ENCODE data around the gene ARPC2. TPM values are rescaled to one million over a fixed set of nuclear protein-coding genes. Genes with fewer than 3 reads are reported as not detected.
"Not testable (repeated sequence)": the region's sequence is repeated elsewhere in the genome, so short reads cannot be mapped to it uniquely, and the experiment has no call there.

Gene ARPC2
- 785 and 788 TPM in 2 replicates for total RNA-seq

DNA sequence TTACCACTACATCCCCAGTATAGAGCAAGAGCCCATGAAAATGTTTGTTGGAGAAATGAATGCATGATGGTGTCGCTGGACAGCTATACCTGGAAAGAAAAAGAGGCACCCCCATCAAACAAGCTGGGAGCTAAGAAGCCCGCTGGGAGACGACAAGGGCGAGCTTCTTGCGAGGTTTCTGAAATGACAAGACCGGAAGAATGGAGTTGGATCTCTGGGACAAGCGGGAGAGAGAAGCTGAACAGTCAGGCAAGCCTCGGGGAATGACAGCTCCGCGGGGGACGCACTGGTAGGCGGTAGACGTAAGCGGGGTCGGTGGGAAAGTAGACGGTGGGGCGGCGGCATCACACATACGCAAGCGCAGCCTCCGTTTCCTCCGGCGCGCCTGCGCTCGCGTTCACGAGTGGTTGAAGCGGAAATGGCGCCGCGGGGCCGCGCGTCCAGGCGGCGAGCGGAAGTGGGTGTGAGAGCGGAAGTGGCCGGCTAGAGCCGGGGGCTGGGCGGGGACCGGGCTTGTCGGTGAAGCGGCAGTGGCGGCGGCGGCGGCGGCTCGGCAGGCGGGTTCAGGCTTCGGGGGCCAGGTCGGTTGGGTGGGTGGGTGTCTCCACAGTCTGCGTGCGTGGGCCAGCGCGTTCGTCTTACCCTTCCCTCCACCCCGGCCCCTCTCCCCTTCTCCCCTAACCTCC lies at the start of gene ARPC2:
Gene ARPC2, plus strand, starts transcription at position 516 of the 686 bp plus-strand sequence. CDS start 282 bp downstream, outside the sequence.
- intact Hi-C loops (cut with micrococcal nuclease): loop anchor here (1.0 to 5.0 kb wide), 9 partner anchors 30 to 1720 kb away; partner anchors contain the start of genes AAMP, CXCR1, DNPEP and PNKD

DNA sequence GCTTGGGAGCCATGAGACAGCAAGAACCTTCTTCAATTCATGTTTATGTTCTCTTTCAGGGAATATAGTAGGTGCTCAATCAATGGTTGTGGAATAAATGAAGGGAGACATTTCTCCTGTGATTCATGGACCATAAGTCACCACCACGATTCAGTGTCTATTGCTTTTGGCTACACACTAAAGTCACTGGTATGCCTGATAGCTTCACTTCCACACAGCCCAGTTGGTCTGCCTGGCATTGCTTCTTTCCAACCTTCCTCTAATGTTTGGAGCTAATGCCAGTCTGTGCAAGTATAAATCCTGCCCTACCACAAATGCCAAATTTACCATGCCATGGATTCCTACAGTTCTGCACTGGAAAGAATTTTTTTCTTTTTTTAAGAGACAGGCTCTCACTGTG lies 49.0 kb upstream of the ARPC2 start:
- intact Hi-C loops (cut with micrococcal nuclease): loop anchor here (5.0 to 10.0 kb wide), 2 partner anchors 49 to 83 kb away; partner anchors contain the start of gene ARPC2

DNA sequence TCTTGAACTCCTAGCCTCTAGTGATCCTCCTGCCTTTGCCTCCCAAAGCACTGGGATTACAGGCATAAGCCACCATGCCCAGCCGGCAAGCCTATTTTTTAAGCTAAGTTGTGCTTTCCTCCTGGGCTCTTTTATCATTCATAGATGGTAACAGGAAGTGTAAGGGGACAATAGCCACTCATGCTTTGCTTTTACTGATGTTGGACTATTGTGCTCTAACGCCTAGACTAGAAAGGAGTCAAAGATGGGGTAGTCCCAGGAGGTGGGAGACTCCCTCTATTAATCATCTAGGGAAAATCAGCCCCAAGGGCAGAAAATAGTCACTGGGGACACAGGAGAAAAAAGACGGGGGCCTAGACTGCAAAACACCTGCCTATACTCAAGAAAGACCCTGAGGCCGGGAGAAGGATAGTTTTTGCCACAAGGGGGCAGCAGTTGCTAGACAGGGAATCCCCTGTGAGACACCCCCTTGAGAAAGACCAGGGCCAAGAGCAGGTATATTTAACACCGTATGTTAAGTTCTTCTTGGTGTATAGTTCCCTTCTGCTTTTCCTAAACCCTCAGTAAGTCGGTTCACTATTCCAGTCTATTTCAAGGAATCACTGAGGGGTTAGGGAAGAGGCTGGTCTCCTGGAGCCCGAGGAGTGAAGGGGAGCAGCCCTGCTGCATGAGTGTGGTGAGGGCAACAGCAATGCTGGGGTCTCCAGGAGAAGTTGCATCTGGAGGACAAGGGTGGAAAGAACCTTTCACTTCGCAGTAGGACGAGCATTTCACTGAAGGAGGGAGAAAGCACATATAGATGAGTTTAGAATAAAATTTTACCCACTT lies 48.1 kb upstream of the ARPC2 start:
- intact Hi-C loops (cut with micrococcal nuclease): loop anchor here (1.0 to 10.0 kb wide), 3 partner anchors 48 to 88 kb away; partner anchors contain the start of gene ARPC2

DNA sequence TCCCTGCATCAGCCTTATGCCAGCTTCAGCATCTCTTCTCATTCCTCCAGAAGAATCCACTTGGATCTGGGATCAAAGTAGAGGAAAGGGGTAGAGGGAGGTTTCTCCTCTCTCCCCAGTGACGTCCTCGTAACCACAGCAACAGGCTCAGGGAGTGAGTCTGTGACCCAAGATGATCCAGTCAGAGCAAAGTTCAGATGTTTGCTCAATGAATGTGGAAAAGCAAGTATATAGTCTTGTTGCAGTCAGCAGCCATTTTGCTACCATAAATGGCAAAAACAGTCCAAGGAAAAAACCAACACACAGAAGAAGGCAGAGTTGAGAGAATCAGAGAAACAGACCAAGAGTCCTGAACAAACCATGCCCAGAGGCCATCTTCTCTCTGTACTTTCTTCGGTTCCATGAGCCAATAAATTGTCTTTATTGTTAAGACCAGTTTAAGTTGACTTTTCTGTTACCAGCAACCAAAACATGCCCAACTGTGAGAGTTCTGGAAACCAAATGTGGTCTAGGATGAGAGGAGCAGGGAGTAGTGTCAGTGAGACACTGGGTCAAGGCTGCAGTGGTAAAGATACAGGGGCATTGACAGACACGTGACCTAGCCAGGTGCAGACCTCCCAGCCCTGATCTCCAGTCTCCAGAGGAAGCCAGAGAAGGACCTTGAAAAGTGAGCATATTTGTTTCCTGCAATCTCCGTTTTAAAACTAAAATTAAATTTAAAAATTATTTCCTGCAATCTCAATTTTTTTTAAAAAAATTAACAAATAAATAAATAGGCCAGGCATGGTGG lies 47.0 kb upstream of the ARPC2 start:
- intact Hi-C loops (cut with micrococcal nuclease): loop anchor here (1.0 to 10.0 kb wide), 3 partner anchors 47 to 87 kb away; partner anchors contain the start of gene ARPC2

DNA sequence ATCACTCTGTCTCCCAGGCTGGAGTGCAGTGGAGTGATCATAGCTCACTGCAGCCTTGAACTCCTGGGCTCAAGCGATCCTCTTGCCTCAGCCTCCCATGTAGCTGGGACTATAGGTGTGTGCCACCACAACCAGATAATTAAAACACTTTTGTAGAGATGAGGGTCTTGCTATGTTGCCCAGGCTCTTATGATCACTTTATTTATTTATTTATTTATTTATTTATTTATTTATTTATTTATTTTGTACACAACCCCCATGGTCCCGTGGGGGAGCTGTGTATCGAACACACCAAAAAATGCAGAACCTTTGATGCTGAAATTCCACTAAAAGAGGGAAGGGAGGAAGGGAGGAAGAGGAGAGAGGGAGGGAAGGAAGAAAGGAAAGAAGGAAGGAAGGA lies 45.2 kb upstream of the ARPC2 start:
- intact Hi-C loops (cut with micrococcal nuclease): not testable (repeated sequence)

DNA sequence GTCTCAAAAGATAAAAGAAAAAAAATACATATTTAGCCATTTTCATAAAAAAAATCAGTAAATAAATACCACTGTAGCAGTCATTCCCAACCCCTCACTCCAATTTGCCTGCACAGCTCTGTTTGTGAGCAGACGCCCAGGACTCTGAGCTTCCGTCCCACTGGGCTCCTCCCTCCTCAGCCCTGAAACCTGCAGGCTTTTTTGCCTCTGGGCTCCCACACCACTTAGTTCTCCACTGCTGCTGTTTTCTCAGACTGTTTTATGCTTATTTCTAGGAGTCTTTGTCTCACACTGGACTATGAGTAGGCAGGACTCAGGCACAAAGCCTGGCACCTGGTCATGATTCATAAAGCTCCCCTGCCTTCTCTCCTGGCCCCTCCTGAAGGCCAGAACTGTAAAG lies 44.1 kb upstream of the ARPC2 start:
- intact Hi-C loops (cut with micrococcal nuclease): no loop called here

DNA sequence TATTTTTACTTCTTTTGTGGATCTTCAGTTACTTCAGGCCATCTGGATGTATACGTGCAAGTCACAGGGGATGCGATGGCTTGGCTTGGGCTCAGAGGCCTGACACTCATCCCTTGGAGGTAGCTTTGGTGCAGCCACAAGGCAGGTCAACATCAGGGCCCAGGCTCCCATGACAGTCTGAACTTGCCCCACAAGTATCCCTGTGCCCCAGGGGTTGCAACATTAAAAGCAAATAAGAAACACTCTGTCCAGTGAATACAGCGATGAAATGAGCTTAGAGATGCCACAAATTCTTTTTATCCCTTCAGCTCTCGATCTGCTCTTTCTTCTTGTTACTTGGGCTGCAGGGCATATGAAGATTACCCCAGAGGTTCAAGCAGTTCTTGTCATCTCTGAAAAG lies 37.2 kb upstream of the ARPC2 start:
- intact Hi-C loops (cut with micrococcal nuclease): no loop called here

DNA sequence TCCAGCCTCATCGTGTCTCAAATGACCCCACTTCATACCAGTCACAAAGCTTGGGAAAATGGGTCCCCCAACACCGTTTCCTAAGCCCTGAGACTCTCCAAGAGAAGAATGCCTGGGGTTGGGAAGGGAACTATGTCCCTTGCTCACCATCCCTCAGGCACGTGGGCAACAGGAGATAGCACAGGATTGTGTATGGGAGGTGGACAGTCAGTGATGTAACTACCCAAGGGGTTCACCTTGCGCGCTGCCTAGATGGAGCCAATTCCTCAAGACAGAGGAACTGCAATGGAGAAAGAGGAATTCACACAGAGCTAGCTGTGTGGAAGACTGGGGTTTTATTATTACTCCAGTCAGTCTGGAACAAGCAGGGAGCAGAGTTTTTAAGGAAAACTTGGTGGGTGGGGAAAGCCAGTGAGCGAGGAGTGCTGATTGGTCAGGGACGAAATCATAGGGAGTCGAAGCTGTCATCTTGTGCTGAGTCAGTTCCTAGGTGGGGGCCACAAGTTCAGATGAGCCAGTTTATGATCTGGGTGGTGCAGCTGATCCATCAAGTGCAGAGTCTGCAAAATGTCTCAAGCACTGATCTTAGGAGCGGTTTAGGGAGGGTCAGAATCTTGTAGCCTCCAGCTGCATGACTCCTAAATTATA lies 36.4 kb upstream of the ARPC2 start:
- intact Hi-C loops (cut with micrococcal nuclease): no loop called here

DNA sequence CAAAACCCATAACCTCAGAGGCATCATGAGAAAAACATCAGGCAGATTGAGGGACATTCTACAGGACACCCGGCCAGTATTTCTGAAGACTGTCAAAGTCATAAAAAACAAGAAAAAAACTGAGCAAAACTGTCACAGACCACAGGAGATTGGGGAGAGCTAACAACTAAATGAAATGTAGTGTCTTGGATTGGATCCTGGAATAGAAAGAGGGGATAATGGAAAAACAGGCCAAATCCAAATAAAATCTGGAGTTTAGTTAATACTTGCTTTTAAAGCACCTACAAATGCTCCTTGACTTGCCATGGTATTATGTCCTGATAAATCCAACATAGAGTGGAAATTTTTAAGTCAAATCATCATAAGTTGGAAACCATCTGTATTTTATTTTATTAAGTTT lies 32.7 kb upstream of the ARPC2 start:
- intact Hi-C loops (cut with micrococcal nuclease): no loop called here

DNA sequence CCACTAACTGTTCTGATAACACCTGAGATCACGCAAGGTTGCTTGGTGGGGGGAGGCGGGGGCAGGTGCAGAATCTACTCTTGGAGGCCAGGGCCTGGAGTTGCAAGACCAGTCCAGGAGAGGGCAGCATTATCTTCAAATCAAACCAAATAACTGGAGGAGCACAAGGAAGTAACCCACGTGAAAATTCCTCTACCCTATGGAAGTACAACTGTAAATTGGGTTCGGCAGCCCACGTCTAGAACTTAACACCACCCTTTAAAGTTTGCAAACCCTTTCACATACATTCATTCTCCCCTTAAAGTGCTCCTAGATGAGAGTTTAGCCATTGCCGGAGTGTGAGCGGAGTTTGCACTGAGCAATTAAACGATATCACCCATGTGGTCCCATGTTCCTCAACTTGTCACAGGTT lies 30.6 kb upstream of the ARPC2 start:
- intact Hi-C loops (cut with micrococcal nuclease): loop anchor here (1.0 to 2.0 kb wide), 5 partner anchors 30 to 170 kb away; partner anchors contain the start of genes AAMP, ARPC2, CATIP and PNKD

DNA sequence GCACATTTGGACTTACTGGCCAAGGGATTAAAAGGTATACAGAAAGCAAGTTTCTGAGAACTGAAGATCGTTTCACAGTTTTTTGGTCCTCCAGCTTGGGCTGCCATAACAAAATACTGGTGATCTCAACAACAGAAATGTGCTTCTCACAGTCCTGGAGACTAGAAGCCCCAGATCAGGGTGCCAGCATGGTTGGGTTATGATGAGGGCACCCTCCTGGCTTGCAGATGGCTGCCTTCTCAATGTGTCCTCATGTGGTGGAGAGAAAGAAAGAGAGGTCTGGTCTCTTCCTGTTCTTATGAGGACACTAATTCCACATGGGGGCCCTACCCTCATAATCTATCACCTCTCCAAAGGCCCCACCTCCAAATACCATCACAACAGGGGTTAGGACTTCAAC lies 30.1 kb upstream of the ARPC2 start:
- intact Hi-C loops (cut with micrococcal nuclease): loop anchor here (1.0 to 2.0 kb wide), 5 partner anchors 30 to 169 kb away; partner anchors contain the start of genes AAMP, ARPC2, CATIP and PNKD

DNA sequence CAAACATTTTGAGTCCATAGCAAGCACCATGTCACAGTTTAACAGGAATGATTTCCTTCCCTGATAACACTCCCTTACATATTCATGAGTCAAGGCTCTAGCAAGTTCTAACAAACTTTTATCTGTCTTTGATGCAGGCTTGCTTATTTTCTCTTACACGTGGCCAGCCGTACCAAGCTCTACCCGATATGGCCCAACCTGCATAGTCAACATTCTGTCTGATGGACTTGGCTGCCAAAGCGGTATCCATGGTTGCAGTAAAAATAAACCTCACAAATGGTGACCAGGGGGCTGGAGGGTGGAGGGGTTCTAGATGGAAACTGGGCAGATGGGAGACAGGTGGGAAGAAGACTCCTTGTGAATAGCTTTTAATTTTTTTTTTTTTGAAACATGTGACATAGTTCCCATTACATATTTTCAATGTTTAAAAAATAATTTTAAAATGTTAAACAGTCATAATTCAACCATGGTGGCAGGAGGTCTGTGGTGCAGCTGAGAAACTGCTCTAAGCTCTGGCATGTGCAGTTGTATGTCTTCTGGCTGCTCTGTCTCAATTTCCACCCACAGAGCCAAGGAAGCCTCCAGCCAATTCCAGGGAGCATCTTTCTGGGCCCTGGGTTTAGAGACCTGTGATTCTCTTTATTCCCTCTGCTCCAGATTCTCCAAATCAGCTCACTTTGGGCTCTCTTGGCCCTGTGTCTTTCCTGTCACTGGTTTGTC lies 29.5 kb upstream of the ARPC2 start:
- intact Hi-C loops (cut with micrococcal nuclease): loop anchor here (2.0 kb wide), 3 partner anchors 29 to 83 kb away; partner anchors contain the start of genes AAMP, ARPC2 and PNKD

DNA sequence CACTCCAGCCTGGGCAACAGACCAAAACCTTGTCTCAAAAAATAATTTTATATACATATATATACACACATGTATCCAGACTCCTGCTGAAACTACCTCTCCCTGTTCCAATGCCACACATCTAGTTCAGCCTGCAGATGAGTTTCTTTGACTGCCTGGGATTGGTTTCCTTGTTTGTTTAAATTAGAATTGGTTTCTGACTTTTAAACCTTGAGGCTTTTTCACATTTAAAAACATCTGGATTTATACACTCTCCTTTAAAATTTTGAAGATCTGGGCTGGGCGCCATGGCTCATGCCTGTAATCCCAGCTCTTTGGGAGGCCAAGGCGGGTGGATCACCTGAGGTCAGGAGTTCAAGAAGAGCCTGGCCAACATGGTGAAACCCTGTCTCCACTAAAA lies 28.5 kb upstream of the ARPC2 start:
- intact Hi-C loops (cut with micrococcal nuclease): no loop called here

DNA sequence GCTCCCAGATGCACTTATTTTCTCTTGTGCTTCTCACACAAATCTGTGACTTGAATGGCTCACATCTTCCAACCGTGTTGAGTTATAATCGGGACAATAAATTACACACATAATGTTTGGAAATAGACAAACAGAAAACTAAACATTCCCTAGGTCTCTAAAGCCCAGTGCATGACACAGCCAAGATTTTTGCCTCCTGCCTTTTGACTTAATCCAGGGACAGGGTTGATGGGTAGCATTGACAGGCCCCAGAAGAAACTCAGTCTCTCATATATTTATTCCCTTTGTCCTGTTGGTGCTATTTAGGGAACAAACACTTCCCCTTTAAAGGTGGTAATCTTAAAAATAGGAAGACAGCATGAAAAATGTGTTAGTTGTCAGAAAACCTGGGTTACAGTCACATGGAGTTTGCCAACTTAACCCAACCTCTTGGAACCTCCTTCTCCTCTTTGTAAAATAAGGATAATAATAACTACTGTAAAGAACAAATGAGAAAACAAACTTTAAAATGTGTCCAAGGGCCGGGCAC lies 24.0 kb upstream of the ARPC2 start:
- intact Hi-C loops (cut with micrococcal nuclease): no loop called here

DNA sequence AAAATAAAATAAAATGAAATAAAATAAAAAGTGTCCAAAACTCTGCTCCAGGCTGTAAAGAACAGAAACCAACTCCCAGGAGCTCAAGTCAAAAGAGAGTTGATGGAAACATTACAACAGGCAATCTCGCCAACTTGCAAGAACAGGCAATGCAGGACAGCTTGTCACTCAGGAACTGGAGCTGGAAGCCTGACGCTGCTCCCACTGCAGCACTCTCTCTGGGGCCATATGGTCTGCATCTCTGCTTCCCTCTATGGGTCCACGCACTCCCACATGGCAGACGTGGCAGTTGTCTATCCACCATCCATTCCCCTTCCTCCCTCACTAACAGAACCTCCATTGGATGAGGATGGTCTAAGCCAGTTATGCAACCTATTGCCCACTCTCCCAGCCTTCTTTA lies 23.3 kb upstream of the ARPC2 start:
- intact Hi-C loops (cut with micrococcal nuclease): no loop called here

DNA sequence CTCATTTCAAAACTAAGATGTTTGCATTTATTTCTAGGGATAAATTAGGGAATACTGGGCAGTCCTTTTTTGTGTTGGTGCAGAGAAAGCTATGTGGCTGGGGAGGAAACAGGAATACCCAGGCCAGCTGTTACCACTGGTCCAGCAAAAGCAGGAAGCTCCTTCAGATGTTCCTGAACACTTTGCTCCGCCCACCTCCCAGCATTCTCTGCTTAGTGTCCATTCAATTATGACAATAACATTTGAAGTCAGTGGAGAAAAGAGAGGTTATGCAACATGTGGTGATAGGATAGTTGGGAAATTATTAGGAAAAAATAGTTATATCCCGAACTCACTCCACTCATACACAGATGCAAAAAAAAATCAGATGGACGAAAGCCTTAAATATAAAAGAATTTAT lies 22.1 kb upstream of the ARPC2 start:
- intact Hi-C loops (cut with micrococcal nuclease): no loop called here

DNA sequence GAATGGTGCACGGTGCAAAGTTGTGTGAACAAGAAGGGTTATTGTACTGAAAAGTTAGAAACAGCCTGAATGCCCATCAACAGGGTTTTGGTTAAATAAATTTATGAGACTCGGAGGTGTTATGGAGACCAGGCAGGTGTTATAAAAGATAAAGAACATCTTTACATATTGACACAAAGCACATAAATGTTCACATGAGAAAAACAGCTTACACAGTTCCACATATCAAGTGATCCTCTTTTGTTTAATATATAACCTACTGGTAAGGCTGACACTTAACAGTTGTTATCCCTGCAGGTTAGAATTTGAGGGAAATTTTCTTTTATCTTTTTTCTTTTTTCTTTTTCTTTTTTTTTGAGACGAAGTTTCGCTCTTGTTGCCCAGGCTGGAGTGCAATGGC lies 20.0 kb upstream of the ARPC2 start:
- intact Hi-C loops (cut with micrococcal nuclease): no loop called here

DNA sequence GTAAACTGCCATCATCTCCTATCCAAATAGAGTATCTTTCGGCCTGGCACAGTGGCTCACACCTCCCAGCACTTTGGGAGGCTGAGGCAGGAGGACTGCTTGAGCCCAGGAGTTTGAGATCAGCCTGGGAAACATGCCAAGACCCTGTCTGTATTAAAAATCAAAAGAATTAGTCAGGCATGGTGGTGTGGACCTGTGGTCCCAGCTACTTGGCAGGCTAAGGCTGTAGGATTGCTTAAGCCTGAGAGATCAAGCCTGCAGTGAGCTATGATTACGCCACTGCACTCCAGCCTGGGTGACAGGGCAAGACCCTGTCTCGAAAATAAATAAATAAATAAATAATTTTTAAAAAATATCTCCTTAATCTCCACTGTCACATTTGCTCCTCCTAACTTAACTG lies 14.7 kb upstream of the ARPC2 start:
- intact Hi-C loops (cut with micrococcal nuclease): no loop called here

DNA sequence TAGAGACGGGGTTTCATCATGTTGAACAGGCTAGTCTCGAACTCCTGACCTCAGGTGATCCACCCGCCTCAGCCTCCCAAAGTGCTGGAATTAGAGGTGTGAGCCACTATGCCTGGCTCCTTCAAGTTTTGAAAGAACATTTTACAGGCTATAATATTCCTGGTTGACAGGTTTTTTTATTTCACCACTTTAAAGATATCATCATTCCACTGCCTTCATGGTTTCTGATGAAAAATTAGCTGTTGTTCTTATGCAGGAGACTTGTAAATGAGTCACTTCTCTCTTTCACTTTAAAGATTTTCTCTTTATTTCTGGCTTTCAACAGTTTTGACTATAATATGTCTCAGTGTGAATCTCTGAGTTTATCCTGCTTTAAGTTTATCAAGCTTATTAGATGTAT lies 7.9 kb upstream of the ARPC2 start:
- intact Hi-C loops (cut with micrococcal nuclease): no loop called here

DNA sequence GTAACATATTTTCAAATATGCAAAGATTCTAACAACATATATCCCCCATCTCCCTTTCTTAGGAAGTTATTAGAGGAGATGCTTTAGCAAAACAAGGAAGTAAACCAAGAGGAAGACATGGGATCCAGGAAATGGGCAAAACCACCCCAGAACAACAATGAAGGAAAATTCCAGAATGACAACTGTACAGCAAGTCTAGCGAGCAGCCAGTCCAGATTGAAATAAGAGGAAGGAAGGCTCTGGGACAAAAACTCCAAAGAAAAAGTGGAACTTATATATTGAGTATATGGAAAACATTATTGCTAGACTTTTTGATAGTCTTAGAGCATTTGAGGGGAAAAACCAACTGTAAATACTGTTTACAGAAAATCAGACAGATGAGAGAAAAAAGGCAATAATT lies 2.9 kb upstream of the ARPC2 start:
- intact Hi-C loops (cut with micrococcal nuclease): no loop called here
